ENCODE data around the gene CCT4.
A peak's percentile ranks its signal among the peaks of the same experiment; 100 is the strongest.
"Not testable (repeated sequence)": the region's sequence is repeated elsewhere in the genome, so short reads cannot be mapped to it uniquely, and the experiment has no call there.

Gene CCT4

GRCh38 chr2:61909116-61909515 is 20.7 kb upstream of the CCT4 start:
- Histone ChIP-seq H3K9ac (ENCODE audit: low read length) (no peak overlapping the region), H3K27ac (ENCODE audit: low read length) (no peak overlapping the region)

GRCh38 chr2:61906186-61906470 is 17.7 kb upstream of the CCT4 start:
- Histone ChIP-seq H3K27ac (ENCODE audit: low read length) (no peak overlapping the region), H3K4me3 (ENCODE audit: low read length) (peak overlapping the region; percentile 97), H3K4me1 (ENCODE audit: control insufficient read depth, low read depth, low read length) (no peaks in the 10 kb centered on the region), H3K27me3 (ENCODE audit: control insufficient read depth, insufficient read depth, low read length) (no peaks in the 10 kb centered on the region), H3K9ac (ENCODE audit: low read length) (peak overlapping the region; percentile 84), H3K9me3 (ENCODE audit: control insufficient read depth, low read depth, low read length) (no peaks in the 10 kb centered on the region), H3K36me3 (ENCODE audit: control insufficient read depth, low read depth, low read length) (no peaks in the 10 kb centered on the region)

More at GRCh38 chr2:61909116-61909515, 20.7 kb upstream of the CCT4 start:
- no peaks in the 10 kb centered on the region for H3K27me3 ChIP-seq (ENCODE audit: control insufficient read depth, insufficient read depth, low read length)
- no peaks in the 10 kb centered on the region for H3K36me3 ChIP-seq (ENCODE audit: control insufficient read depth, low read depth, low read length)
- H3K4me1 ChIP-seq (ENCODE audit: control insufficient read depth, low read depth, low read length) = no peaks in the 10 kb centered on the region
- no peaks in the 10 kb centered on the region for H3K9me3 ChIP-seq (ENCODE audit: control insufficient read depth, low read depth, low read length)
- no peak overlapping the region for H3K4me3 ChIP-seq (ENCODE audit: low read length)

GRCh38 chr2:61905372-61906185 is 17.1 kb upstream of the CCT4 start, which contains the start of gene COMMD1:
TSS of gene COMMD1 (plus strand) at chr2:61905674. CDS start at chr2:61905679, 5 bp downstream.
- H3K4me1 ChIP-seq (ENCODE audit: control insufficient read depth, low read depth, low read length) = no peaks in the 10 kb centered on the region
- H3K4me3 ChIP-seq (ENCODE audit: low read length) = peak within 1 kb of the TSS; percentile 97
- H3K27me3 ChIP-seq (ENCODE audit: control insufficient read depth, insufficient read depth, low read length) = no peaks in the 10 kb centered on the region
- H3K27ac ChIP-seq (ENCODE audit: low read length) = no peak within 1 kb of the TSS
- peak within 1 kb of the TSS; percentile 84 for H3K9ac ChIP-seq (ENCODE audit: low read length)
- no peaks in the 10 kb centered on the region for H3K9me3 ChIP-seq (ENCODE audit: control insufficient read depth, low read depth, low read length)
- no peaks in the 10 kb centered on the region for H3K36me3 ChIP-seq (ENCODE audit: control insufficient read depth, low read depth, low read length)

- Histone ChIP-seq H3K4me1 (ENCODE audit: control insufficient read depth, low read depth, low read length) (no peaks in the 10 kb centered on the region), H3K27me3 (ENCODE audit: control insufficient read depth, insufficient read depth, low read length) (no peaks in the 10 kb centered on the region), H3K27ac (ENCODE audit: low read length) (no peak overlapping the region), H3K9me3 (ENCODE audit: control insufficient read depth, low read depth, low read length) (no peaks in the 10 kb centered on the region), H3K36me3 (ENCODE audit: control insufficient read depth, low read depth, low read length) (no peaks in the 10 kb centered on the region), H3K9ac (ENCODE audit: low read length) (no peak overlapping the region), H3K4me3 (ENCODE audit: low read length) (no peak overlapping the region)
Observed at GRCh38 chr2:61900281-61900680, 11.8 kb upstream of the CCT4 start.

- no peak overlapping the region for H3K9ac ChIP-seq (ENCODE audit: low read length)
- no peak overlapping the region for H3K4me3 ChIP-seq (ENCODE audit: low read length)
- H3K27ac ChIP-seq (ENCODE audit: low read length) = no peak overlapping the region
- no peaks in the 10 kb centered on the region for H3K27me3 ChIP-seq (ENCODE audit: control insufficient read depth, insufficient read depth, low read length)
- no peaks in the 10 kb centered on the region for H3K4me1 ChIP-seq (ENCODE audit: control insufficient read depth, low read depth, low read length)
- no peaks in the 10 kb centered on the region for H3K9me3 ChIP-seq (ENCODE audit: control insufficient read depth, low read depth, low read length)
- H3K36me3 ChIP-seq (ENCODE audit: control insufficient read depth, low read depth, low read length) = no peaks in the 10 kb centered on the region
Observed at GRCh38 chr2:61898810-61899209, 10.4 kb upstream of the CCT4 start.

- Histone ChIP-seq H3K27me3 (ENCODE audit: control insufficient read depth, insufficient read depth, low read length) (no peaks in the 10 kb centered on the region), H3K4me1 (ENCODE audit: control insufficient read depth, low read depth, low read length) (no peaks in the 10 kb centered on the region), H3K9me3 (ENCODE audit: control insufficient read depth, low read depth, low read length) (no peaks in the 10 kb centered on the region), H3K27ac (ENCODE audit: low read length) (peak overlapping the region; percentile 98), H3K4me3 (ENCODE audit: low read length) (peak overlapping the region; percentile 100), H3K36me3 (ENCODE audit: control insufficient read depth, low read depth, low read length) (peaks cover 25% of the 10 kb centered on the region), H3K9ac (ENCODE audit: low read length) (peak overlapping the region; percentile 100)
Observed at GRCh38 chr2:61887717-61888266, 664 bp downstream of the CCT4 start.

GRCh38 chr2:61885896-61886603 is 2.4 kb downstream of the CCT4 start:
- Histone ChIP-seq H3K27ac (ENCODE audit: low read length) (no peak overlapping the region), H3K4me3 (ENCODE audit: low read length) (peak overlapping the region; percentile 100), H3K27me3 (ENCODE audit: control insufficient read depth, insufficient read depth, low read length) (no peaks in the 10 kb centered on the region), H3K4me1 (ENCODE audit: control insufficient read depth, low read depth, low read length) (no peaks in the 10 kb centered on the region), H3K9ac (ENCODE audit: low read length) (no peak overlapping the region), H3K9me3 (ENCODE audit: control insufficient read depth, low read depth, low read length) (no peaks in the 10 kb centered on the region), H3K36me3 (ENCODE audit: control insufficient read depth, low read depth, low read length) (peaks cover 42% of the 10 kb centered on the region)

- Histone ChIP-seq H3K27me3 (ENCODE audit: control insufficient read depth, insufficient read depth, low read length) (no peaks in the 10 kb centered on the region), H3K4me1 (ENCODE audit: control insufficient read depth, low read depth, low read length) (no peaks in the 10 kb centered on the region), H3K9ac (ENCODE audit: low read length) (no peak overlapping the region), H3K36me3 (ENCODE audit: control insufficient read depth, low read depth, low read length) (peaks cover 73% of the 10 kb centered on the region), H3K27ac (ENCODE audit: low read length) (no peak overlapping the region), H3K4me3 (ENCODE audit: low read length) (no peak overlapping the region), H3K9me3 (ENCODE audit: control insufficient read depth, low read depth, low read length) (no peaks in the 10 kb centered on the region)
Observed at GRCh38 chr2:61882850-61883249, 5.6 kb downstream of the CCT4 start.

- H3K9ac ChIP-seq (ENCODE audit: low read length); H3K27me3 ChIP-seq (ENCODE audit: control insufficient read depth, insufficient read depth, low read length); H3K4me3 ChIP-seq (ENCODE audit: low read length); H3K9me3 ChIP-seq (ENCODE audit: control insufficient read depth, low read depth, low read length); H3K27ac ChIP-seq (ENCODE audit: low read length); H3K4me1 ChIP-seq (ENCODE audit: control insufficient read depth, low read depth, low read length): not testable (repeated sequence)
- H3K36me3 ChIP-seq (ENCODE audit: control insufficient read depth, low read depth, low read length) = peaks cover 96% of the 10 kb centered on the region
Observed at GRCh38 chr2:61879351-61879750, 9.1 kb downstream of the CCT4 start.

- no peak overlapping the region for H3K9ac ChIP-seq (ENCODE audit: low read length)
- H3K4me1 ChIP-seq (ENCODE audit: control insufficient read depth, low read depth, low read length) = no peaks in the 10 kb centered on the region
- H3K9me3 ChIP-seq (ENCODE audit: control insufficient read depth, low read depth, low read length) = no peaks in the 10 kb centered on the region
- no peak overlapping the region for H3K27ac ChIP-seq (ENCODE audit: low read length)
- no peak overlapping the region for H3K4me3 ChIP-seq (ENCODE audit: low read length)
- peaks cover 97% of the 10 kb centered on the region for H3K36me3 ChIP-seq (ENCODE audit: control insufficient read depth, low read depth, low read length)
- H3K27me3 ChIP-seq (ENCODE audit: control insufficient read depth, insufficient read depth, low read length) = no peaks in the 10 kb centered on the region
Observed at GRCh38 chr2:61878761-61879160, 9.7 kb downstream of the CCT4 start.

- H3K4me3 ChIP-seq (ENCODE audit: low read length) = no peak overlapping the region
- H3K9ac ChIP-seq (ENCODE audit: low read length) = no peak overlapping the region
- no peaks in the 10 kb centered on the region for H3K9me3 ChIP-seq (ENCODE audit: control insufficient read depth, low read depth, low read length)
- no peaks in the 10 kb centered on the region for H3K4me1 ChIP-seq (ENCODE audit: control insufficient read depth, low read depth, low read length)
- H3K36me3 ChIP-seq (ENCODE audit: control insufficient read depth, low read depth, low read length) = peaks cover 93% of the 10 kb centered on the region
- no peak overlapping the region for H3K27ac ChIP-seq (ENCODE audit: low read length)
- H3K27me3 ChIP-seq (ENCODE audit: control insufficient read depth, insufficient read depth, low read length) = no peaks in the 10 kb centered on the region
Observed at GRCh38 chr2:61877571-61878245, 10.7 kb downstream of the CCT4 start.

All from iPS-18a (cell line).